ENCODE measurements around the gene OTOG.

OTOG gene

GRCh38 chr11:17652556-17652955 is 105.5 kb downstream of the OTOG start:
- no peak for DNase-seq (ENCODE audit: low read depth)

- DNase-seq (ENCODE audit: low read depth), result no peak
Measured at GRCh38 chr11:17653611-17654010, 106.6 kb downstream of the OTOG start.

- DNase-seq (ENCODE audit: low read depth), result no peak
Measured at GRCh38 chr11:17655682-17656081, 108.6 kb downstream of the OTOG start.

DNA sequence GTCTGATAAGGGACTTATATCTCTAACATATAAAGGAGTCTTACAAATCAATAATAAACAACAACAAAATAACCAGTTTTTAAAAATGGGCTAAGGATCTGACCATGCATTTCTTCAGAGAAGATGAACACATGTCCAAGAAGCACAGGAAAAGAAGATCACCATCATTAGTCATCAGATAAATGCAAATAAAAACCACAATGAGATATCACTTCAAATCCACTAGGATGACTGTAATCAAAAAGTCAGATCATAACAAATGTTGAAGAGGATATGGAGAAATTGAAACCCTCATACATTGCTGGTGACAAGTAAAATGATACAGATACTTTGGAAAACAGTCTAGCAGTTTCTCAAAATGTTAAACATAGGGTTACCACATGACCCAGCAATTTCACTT is 111.2 kb downstream of the OTOG start:
- DNase-seq (ENCODE audit: low read depth), result no peak

- no peak for DNase-seq (ENCODE audit: low read depth)
Measured at GRCh38 chr11:17668166-17668565, 121.1 kb downstream of the OTOG start.

DNA sequence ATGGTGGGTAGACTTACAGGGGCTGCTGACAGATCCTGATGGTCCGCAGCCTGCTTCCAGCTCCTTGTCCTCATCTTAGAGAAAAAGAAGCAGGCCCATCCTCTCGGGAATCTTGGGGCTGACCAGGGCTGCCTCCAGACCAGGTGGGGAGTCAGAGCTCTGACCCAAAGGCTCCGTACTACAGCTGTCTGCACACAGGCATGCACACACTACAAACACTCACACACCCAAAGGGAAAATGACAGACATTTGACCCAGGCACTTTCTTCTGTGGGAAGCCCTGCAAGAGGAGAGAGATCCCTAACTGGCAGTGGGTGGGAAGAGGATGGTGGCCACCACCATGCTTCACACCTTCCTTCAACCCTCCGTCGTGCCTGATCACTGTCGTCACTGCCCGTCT is 125.4 kb downstream of the OTOG start:
- DNase-seq (ENCODE audit: low read depth), result no peak

- no peak for DNase-seq (ENCODE audit: low read depth)
Measured at GRCh38 chr11:17673951-17674350, 126.9 kb downstream of the OTOG start.

GRCh38 chr11:17682848-17683247 is 135.8 kb downstream of the OTOG start:
- DNase-seq (ENCODE audit: low read depth), result no peak

GRCh38 chr11:17683377-17684161 is 136.5 kb downstream of the OTOG start:
- DNase-seq (ENCODE audit: low read depth), result no peak

- DNase-seq (ENCODE audit: low read depth), result no peak
Measured at GRCh38 chr11:17684550-17684949, 137.5 kb downstream of the OTOG start.

DNA sequence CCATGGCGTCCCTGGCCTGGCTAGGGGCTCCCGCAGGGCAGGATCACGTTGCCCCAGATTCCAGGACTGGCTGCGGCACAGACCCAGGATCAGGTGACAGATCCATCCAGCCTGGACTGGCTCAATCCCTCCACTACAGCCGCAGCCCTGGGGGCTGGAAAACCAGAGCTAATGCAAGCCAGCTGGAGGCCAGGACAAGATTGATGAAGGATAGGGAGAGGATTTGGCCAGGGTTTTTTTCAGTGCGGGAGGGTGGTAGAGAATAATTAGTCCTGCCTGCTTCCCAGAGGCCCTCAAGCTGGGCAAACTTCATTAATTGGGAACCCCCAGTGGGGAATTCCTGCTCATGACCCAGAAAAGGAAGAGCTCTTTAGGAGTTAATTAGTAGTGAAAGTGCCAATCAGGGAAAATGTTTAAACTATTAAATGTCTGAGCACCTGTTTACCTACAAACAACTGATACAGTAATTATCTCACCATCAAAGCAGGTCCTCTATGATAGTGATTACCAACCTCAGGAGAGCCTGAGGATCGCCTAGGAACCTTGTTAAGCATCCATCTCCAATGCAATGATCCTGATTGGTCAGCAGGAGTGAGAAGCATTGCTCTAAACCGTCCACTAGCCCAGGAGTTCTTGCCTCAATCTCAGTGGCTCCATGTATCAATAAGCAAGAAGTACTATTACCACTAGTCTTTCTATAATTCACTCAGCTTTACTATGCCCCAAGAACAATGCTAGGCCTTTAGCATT is 139.3 kb downstream of the OTOG start:
- no peak for DNase-seq (ENCODE audit: low read depth)

- DNase-seq (ENCODE audit: low read depth), result no peak
Measured at GRCh38 chr11:17687946-17688670, 141.0 kb downstream of the OTOG start.

GRCh38 chr11:17691550-17691949 is 144.5 kb downstream of the OTOG start:
- DNase-seq (ENCODE audit: low read depth), result no peak

GRCh38 chr11:17691976-17692375 is 144.9 kb downstream of the OTOG start:
- DNase-seq (ENCODE audit: low read depth), result no peak

GRCh38 chr11:17692931-17693330 is 145.9 kb downstream of the OTOG start:
- no peak for DNase-seq (ENCODE audit: low read depth)

GRCh38 chr11:17693531-17693930 is 146.5 kb downstream of the OTOG start:
- no peak for DNase-seq (ENCODE audit: low read depth)

GRCh38 chr11:17694494-17695110 is 147.5 kb downstream of the OTOG start:
- no peak for DNase-seq (ENCODE audit: low read depth)

GRCh38 chr11:17695454-17696441 is 148.7 kb downstream of the OTOG start:
- no peak for DNase-seq (ENCODE audit: low read depth)

DNA sequence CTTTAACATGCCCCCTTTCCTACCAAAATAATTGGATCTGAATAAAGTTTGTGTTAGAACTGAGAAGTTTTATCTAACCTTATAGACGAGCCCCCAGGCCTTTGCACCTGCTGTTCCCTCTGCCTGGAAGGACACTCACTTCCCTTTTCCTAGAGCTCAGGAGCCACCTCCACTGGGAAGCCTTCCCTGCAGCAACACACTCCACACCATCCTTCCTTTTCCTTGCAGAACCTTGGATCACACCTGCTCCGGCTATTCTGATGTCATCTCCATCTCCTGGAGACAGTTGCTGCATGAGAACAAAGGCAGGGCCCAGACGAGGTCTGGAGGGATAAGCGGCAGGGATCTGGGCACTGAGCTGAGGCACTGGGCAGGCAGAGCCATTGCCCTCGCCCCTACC is 149.7 kb downstream of the OTOG start:
- no peak for DNase-seq (ENCODE audit: low read depth)

Measured in GM04504 (cell line).